Psoas muscle (tissue), 8 donors: ENCODE measurements around the gene MFSD12. TPM values are rescaled to one million over a fixed set of nuclear protein-coding genes. Genes with fewer than 3 reads are reported as not detected.

Source experiments
- ATAC-seq, 4 donors: fragments of 200-7000 bp; cut with Tn5 transposase; one replicate each; pipeline ENCODE4 v1.9.1; 2020; ENCODE audit warnings: moderate library complexity in 3 of 4, mild to moderate bottlenecking in 2 of 4
- DNase-seq, 2 donors: peaks; one replicate each; pipeline ENCODE4 v3.0.0-alpha.2; 2020
- H3K27ac ChIP-seq: fragments of 200-600 bp; one replicate; pipeline ENCODE4 v1.8.0; 2022
- H3K27me3 ChIP-seq, 3 donors: fragments of 200-600 bp in 1 of 3; one replicate each; pipeline versions ENCODE4 v1.6.1 to v1.8.0; 2013 to 2022; ENCODE audit warnings: low read length in 2 of 3, mild to moderate bottlenecking in 2 of 3, moderate library complexity in 1 of 3; ENCODE audit not compliant: insufficient read depth in 3 of 3
- H3K36me3 ChIP-seq, 2 donors: fragments of 200-600 bp in 1 of 2; one replicate each; pipeline versions ENCODE4 v1.6.1 to v1.8.0; 2013 to 2022; ENCODE audit warnings: low read depth in 1 of 2, mild to moderate bottlenecking in 1 of 2, moderate library complexity in 1 of 2; ENCODE audit not compliant: insufficient read depth in 1 of 2
- H3K4me1 ChIP-seq: fragments of 200-600 bp; one replicate; pipeline ENCODE4 v1.8.0; 2022
- H3K4me3 ChIP-seq: fragments of 200-600 bp; one replicate; pipeline ENCODE4 v1.8.0; 2022; ENCODE audit warnings: mild to moderate bottlenecking
- H3K9me3 ChIP-seq: fragments of 200-600 bp; one replicate; pipeline ENCODE4 v1.8.0; 2022
- WGBS, 3 donors: extraction: QIAGEN DNeasy Blood & Tissue Kit; methylation state at CpG; one replicate each; pipeline versions ENCODE4 v1.1.6 to v1.1.7; 2013; 5-methylcytosine and 5-hydroxymethylcytosine counted together
- intact Hi-C, 2 donors: fragments of 100-400 bp; cut with DNase I; formaldehyde crosslinking; loops; one replicate each; pipeline versions ENCODE4 v1.11.0 to v1.14.2; 2022
- polyA plus RNA-seq, 3 donors: library from polyadenylated mRNA; stranded (reverse); fragments of 200-250 nt; gene quantifications; one replicate each; pipeline ENCODE4 v1.2.3, GENCODE V29; 2013
- total RNA-seq, 4 donors: library from RNA; stranded (reverse); fragmentation: NEBNext Ultra II Directional in 2 of 4; extraction: Animal tissue kit (Norgen Biotek cat#: 25700) in 2 of 4; gene quantifications; one replicate each; pipeline versions ENCODE4 v1.2.1 to v1.2.4, GENCODE V29; 2021 to 2023
- TF ChIP-seq, protein P1 (sequence below): fragments of 200-600 bp; IDR thresholded peaks from one replicate; pipeline ENCODE4 v1.8.0; 2022; ENCODE audit warnings: antibody characterized with exemption
- donor health status: healthy with polysubstance abuse.
- donor health status: DM: no; HTN: no; CAD: no; lungs with moderate emphysema.
- donor health status: Bipolar disorder and iron deficiency.
- donor health status: healthy.
- donor health status: DM: yes; HTN: yes; CAD: no.
- donor health status: DM: no; HTN: no; CAD: no.
- donor health status: DM: no; HTN: no; CAD: no.
- donor health status: DM: yes; HTN: yes; CAD: no.

Gene MFSD12
- total and polyA plus RNA-seq, 7 donors: 16.3 to 46.6 (median 25.2) TPM

DNA sequence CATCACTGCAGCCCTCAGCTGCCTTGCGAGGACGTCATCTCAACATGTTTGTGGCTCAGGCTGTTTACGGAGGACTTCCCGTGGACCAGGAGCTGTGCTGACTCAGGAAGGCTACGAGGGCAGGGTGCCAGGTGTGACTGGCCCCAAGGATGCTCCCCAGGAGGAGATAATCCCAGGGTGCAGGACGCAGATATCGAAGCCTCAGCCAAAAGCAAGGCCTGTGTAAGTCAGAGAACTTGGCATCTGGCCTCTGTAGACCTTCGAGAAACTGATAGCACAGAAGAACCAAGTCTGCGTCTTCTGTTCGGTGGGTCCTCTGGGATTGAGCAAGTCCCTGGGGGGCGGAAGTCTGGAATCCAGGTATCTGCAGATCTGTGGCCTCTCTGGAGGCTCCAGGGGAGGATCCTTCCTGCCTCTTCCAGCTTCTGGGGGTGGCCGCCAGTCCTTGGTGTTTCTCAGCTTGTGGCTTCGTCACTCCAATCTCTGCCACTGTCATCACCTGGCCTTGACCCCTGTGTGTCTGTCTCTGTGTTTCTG lies 54.3 kb downstream of the MFSD12 start:
- no peak for ATAC-seq
- WGBS, 3 donors: 81 to 84% (median 82%) methylated on average over 13 of the region's 13 CpGs

DNA sequence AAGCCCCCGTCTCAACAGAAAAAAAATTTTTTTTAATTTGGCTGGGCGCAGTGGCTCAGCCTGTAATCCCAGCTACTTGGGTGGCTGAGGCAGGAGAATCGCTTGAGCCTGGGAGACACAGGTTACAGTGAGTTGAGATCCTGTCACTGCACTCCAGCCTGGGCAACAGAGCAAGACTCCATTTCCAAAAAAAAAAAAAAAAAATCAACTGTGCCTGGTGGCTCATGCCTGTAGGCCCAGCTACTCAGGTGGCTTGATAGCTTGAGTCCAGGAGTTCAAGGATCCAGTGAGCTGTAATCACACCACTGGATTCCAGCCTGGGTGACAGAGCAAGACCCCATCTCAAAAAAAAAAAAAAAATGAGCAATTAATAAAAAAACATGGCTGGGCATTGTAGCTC lies 55.6 kb downstream of the MFSD12 start:
- no peak overlapping the region for H3K4me3 ChIP-seq
- no peaks in the 10 kb centered on the region for H3K27me3 ChIP-seq
- ATAC-seq: no peak
- WGBS, 3 donors: 88 to 89% (median 89%) methylated on average over 3 of the region's 3 CpGs
- peaks cover 0 to 7% of the 10 kb centered on the region in 2 donors for H3K36me3 ChIP-seq
- intact Hi-C loops: no loop called here
- TF ChIP-seq, protein P1, sequence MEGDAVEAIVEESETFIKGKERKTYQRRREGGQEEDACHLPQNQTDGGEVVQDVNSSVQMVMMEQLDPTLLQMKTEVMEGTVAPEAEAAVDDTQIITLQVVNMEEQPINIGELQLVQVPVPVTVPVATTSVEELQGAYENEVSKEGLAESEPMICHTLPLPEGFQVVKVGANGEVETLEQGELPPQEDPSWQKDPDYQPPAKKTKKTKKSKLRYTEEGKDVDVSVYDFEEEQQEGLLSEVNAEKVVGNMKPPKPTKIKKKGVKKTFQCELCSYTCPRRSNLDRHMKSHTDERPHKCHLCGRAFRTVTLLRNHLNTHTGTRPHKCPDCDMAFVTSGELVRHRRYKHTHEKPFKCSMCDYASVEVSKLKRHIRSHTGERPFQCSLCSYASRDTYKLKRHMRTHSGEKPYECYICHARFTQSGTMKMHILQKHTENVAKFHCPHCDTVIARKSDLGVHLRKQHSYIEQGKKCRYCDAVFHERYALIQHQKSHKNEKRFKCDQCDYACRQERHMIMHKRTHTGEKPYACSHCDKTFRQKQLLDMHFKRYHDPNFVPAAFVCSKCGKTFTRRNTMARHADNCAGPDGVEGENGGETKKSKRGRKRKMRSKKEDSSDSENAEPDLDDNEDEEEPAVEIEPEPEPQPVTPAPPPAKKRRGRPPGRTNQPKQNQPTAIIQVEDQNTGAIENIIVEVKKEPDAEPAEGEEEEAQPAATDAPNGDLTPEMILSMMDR: no peak
- H3K9me3 ChIP-seq: no peaks in the 10 kb centered on the region
- no peak for DNase-seq
- H3K27ac ChIP-seq: no peak overlapping the region
- H3K4me1 ChIP-seq: peaks cover 22% of the 10 kb centered on the region

More for the DNA sequence above, 54.3 kb downstream of the MFSD12 start:
- H3K4me3 ChIP-seq: no peak overlapping the region
- H3K27ac ChIP-seq: no peak overlapping the region
- TF ChIP-seq, protein P1: no peak
- H3K27me3 ChIP-seq: no peaks in the 10 kb centered on the region
- H3K36me3 ChIP-seq: no peaks in the 10 kb centered on the region
- peaks cover 27% of the 10 kb centered on the region for H3K4me1 ChIP-seq
- H3K9me3 ChIP-seq: no peaks in the 10 kb centered on the region
- no peak for DNase-seq
- intact Hi-C loops: no loop called here

DNA sequence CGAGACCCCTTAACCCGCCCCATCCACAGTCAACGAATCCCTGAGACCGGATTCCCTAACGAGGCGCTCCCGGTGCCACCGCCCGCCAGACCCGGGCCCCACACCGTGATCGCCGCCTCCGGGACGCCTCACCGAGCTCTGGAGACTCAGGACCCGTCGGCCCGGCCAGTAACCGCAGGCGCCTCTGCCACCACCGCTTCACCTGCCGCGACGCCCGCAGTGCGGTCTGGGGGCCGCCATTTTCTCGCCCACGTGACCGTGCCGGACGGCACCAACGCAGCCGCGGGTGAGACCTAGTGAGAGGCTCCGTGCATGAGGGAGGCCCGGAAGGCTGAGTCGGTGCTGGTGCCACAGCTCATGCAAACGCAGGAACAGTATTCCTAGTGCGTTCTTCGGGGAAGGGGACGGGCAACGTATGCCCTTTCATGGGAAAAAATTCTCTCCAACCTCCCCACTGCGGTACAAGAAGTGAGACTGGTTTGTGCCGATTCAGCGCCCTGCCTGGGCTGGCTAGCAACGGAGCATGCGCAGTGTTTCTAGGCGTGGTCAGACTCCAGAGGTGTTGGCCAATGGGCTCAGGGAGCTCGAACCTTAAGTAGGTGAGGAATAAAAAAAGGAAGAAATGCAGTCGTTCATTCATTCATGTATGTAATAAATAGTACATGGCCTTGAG lies 56.8 kb downstream of the MFSD12 start, which contains the start of gene DOHH:
Gene DOHH, minus strand, starts transcription at position 246 of the 673 bp plus-strand sequence. CDS start 3,860 bp downstream, outside the sequence.
- peaks cover 0 to 19% of the 10 kb centered on the region in 2 donors for H3K36me3 ChIP-seq
- H3K9me3 ChIP-seq: no peaks in the 10 kb centered on the region
- DNase-seq (peak; percentile 95 to 98), ATAC-seq (peak; percentile 95 to 98 (median 96))
- 0 to 1% (median 0%) methylated on average over 43 to 52 of the region's 52 CpGs for WGBS, 3 donors
- peaks cover 21% of the 10 kb centered on the region for H3K4me1 ChIP-seq
- H3K4me3 ChIP-seq: peak within 1 kb of the TSS; percentile 96
- TF ChIP-seq, protein P1: no peak
- no peaks in the 10 kb centered on the region for H3K27me3 ChIP-seq
- peak within 1 kb of the TSS; percentile 95 for H3K27ac ChIP-seq
- intact Hi-C loops: no loop called here

- Histone ChIP-seq H3K27ac (peak overlapping the region; percentile 95), H3K4me3 (peak overlapping the region; percentile 96), H3K36me3 (peaks cover 0 to 26% of the 10 kb centered on the region in 2 donors), H3K4me1 (peaks cover 14% of the 10 kb centered on the region), H3K9me3 (no peaks in the 10 kb centered on the region), H3K27me3 (no peaks in the 10 kb centered on the region)
- ATAC-seq (peak; percentile 4 to 17 (median 10)), DNase-seq (no peak)
- WGBS, 3 donors: 19 to 25% (median 19%) methylated on average over 17 to 18 of the region's 18 CpGs
- TF ChIP-seq, protein P1: no peak
- intact Hi-C loops: no loop called here
Observed at GRCh38 chr19:3499738-3500428, 57.5 kb downstream of the MFSD12 start.
